ENCODE results near the gene SSUH2. TPM values are rescaled to one million over a fixed set of nuclear protein-coding genes. Genes with fewer than 3 reads are reported as not detected.

SSUH2 gene
- total and polyA plus RNA-seq, 9 of the 15 experiments (the other 6 are each of a cell fraction or from before 2014, with no cell fraction given), result 0.04 to 0.17 (median 0.04) TPM; not detected in 6

GRCh38 chr3:8600457-8600856 lies 44.1 kb downstream of the SSUH2 start:
- Histone ChIP-seq H3K9ac (ENCODE audit: insufficient read depth in 1 of 2, low read depth in 2 of 2, low read length in 2 of 2) (no peak overlapping the region), H3K27me3 (ENCODE audit: control insufficient read depth in 2 of 2, insufficient read depth in 2 of 2, low read length in 2 of 2) (peaks cover 0 to 14% of the 10 kb centered on the region in 2 experiments; a peak in 2 of 5 replicates), H3K4me2 (ENCODE audit: insufficient read depth, low read length) (no peak overlapping the region), H3K9me3 (replicated peaks; ENCODE audit: control insufficient read depth, insufficient read depth, low read depth, low read length) (no peaks in the 10 kb centered on the region), H3K4me1 (replicated peaks in 1 of 2; ENCODE audit: control insufficient read depth in 2 of 2, insufficient read depth in 2 of 2, low read length in 2 of 2) (no peaks in the 10 kb centered on the region), H3K4me3 (no peak overlapping the region), H3K36me3 (ENCODE audit: control insufficient read depth, insufficient read depth, low read length) (no peaks in the 10 kb centered on the region), H3K79me2 (ENCODE audit: control insufficient read depth, insufficient read depth, low read length) (no peaks in the 10 kb centered on the region), H2AFZ (ENCODE audit: low read depth, low read length) (no peak overlapping the region), H3K9me1 (ENCODE audit: control insufficient read depth, insufficient read depth, low read length) (no peaks in the 10 kb centered on the region), H3K27ac (ENCODE audit: extremely low read depth, low read depth, low read length) (no peak overlapping the region), H4K20me1 (replicated peaks; ENCODE audit: control insufficient read depth, insufficient read depth, low read length) (no peaks in the 10 kb centered on the region)
- FAIRE-seq (peak; percentile 54), DNase-seq (ENCODE audit: extremely low read depth in 1 of 4, low spot score in 3 of 4) (no peak), ATAC-seq (no peak)
- CTCF ChIA-PET (ENCODE audit: low intra/inter-chr PET ratio), result no interaction called here
- no TSS peak for BruUV-seq (replicated peaks)
- POLR2A ChIA-PET, result no interaction called here
- in situ Hi-C loops (cut with MboI) (no loop called here), intact Hi-C loops (cut with micrococcal nuclease) (no loop called here)
- TF ChIP-seq HLTF (IDR thresholded peaks at IDR 0.05), result no peak
- TF ChIP-seq, protein P1, sequence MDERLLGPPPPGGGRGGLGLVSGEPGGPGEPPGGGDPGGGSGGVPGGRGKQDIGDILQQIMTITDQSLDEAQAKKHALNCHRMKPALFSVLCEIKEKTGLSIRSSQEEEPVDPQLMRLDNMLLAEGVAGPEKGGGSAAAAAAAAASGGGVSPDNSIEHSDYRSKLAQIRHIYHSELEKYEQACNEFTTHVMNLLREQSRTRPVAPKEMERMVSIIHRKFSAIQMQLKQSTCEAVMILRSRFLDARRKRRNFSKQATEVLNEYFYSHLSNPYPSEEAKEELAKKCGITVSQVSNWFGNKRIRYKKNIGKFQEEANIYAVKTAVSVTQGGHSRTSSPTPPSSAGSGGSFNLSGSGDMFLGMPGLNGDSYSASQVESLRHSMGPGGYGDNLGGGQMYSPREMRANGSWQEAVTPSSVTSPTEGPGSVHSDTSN (CRISPR knock-in tag; IDR thresholded peaks at IDR 0.05; ENCODE audit: low read depth), result no peak
- TF ChIP-seq, protein P1 (tag; conservative IDR thresholded peaks at IDR 0.05; ENCODE audit: low read depth), result no peak
- TF ChIP-seq, protein P2, sequence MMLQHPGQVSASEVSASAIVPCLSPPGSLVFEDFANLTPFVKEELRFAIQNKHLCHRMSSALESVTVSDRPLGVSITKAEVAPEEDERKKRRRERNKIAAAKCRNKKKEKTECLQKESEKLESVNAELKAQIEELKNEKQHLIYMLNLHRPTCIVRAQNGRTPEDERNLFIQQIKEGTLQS (IDR thresholded peaks at IDR 0.05), result peak; percentile 38; the same call in 1 of the 2 replicates
- TF ChIP-seq, protein P2 (CRISPR knock-in tag; conservative IDR thresholded peaks at IDR 0.05), result no peak
- TF ChIP-seq GTF3C2 (IDR thresholded peaks at IDR 0.05; ENCODE audit: borderline replicate concordance, extremely low read depth, insufficient read length), result no peak
- TF ChIP-seq ATF1 (CRISPR knock-in tag; IDR thresholded peaks at IDR 0.05), result no peak
- TF ChIP-seq ATF1 (tag; IDR thresholded peaks at IDR 0.05), result peak; percentile 53; the same call in 1 of the 2 replicates
- no peak for TF ChIP-seq NBN (IDR thresholded peaks at IDR 0.05; ENCODE audit: low read depth)
- TF ChIP-seq CREM (IDR thresholded peaks at IDR 0.05; ENCODE audit: low read depth), result no peak
- TF ChIP-seq POLR2AphosphoS2 (IDR thresholded peaks at IDR 0.05; ENCODE audit: low read length), result no peak
- TF ChIP-seq ZBTB2 (IDR thresholded peaks at IDR 0.05), result peak; percentile 22; the same call in 1 of the 2 replicates
- TF ChIP-seq TRIM25 (IDR thresholded peaks at IDR 0.05; ENCODE audit: borderline replicate concordance), result no peak
- TF ChIP-seq KDM1A (IDR thresholded peaks at IDR 0.05), result 0 out of 4 replicates have a peak, but pooled peaks of 1 of the 2 experiments have one; percentile 29
- no peak for TF ChIP-seq ZNF76 (CRISPR knock-in tag; IDR thresholded peaks at IDR 0.05; ENCODE audit: borderline replicate concordance)

All from K562 (cell line).